GM10266 (cell line): ENCODE measurements around the gene CSF3.

Experiments used
- DNase-seq: peaks from one replicate; pipeline ENCODE4 v3.0.0; 2012; ENCODE audit errors: extremely low spot score
- CTCF ChIP-seq: IDR thresholded peaks from 2 replicates; pipeline ENCODE4 v1.5.1; 2012; ENCODE audit warnings: mild to moderate bottlenecking, low read depth; ENCODE audit not compliant: control insufficient read depth, insufficient read depth; ENCODE audit errors: missing control alignments

CSF3 gene, protein sequence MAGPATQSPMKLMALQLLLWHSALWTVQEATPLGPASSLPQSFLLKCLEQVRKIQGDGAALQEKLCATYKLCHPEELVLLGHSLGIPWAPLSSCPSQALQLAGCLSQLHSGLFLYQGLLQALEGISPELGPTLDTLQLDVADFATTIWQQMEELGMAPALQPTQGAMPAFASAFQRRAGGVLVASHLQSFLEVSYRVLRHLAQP

GRCh38 chr17:40015005-40015997 lies at the start of gene CSF3:
Gene CSF3 (plus strand): TSS chr17:40015440. CDS start chr17:40015475, 35 bp downstream.
- DNase-seq: no peak
- no peak for TF ChIP-seq CTCF

DNA sequence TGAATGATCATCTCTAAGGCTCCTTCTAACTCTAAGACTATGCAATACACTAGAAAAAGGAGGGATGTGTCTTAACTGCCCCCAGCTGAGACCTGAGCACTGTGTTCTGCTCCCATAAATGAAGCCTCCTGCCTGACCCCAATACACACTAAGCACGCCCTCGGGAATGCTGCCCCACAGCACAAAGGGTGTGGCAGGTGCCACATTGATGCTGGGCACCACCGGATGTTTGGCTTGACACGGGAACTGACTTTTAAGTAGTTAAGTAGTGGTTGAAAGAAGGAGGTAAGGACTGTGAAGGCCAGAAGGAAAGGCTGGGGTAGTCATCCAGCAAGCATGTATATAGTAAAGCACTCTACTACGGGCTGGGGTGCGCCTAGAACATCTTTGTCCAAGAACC lies 48.5 kb upstream of the CSF3 start:
- no peak for DNase-seq
- TF ChIP-seq CTCF: no peak

GRCh38 chr17:39968761-39969160 lies 46.5 kb upstream of the CSF3 start:
- TF ChIP-seq CTCF: no peak
- no peak for DNase-seq

DNA sequence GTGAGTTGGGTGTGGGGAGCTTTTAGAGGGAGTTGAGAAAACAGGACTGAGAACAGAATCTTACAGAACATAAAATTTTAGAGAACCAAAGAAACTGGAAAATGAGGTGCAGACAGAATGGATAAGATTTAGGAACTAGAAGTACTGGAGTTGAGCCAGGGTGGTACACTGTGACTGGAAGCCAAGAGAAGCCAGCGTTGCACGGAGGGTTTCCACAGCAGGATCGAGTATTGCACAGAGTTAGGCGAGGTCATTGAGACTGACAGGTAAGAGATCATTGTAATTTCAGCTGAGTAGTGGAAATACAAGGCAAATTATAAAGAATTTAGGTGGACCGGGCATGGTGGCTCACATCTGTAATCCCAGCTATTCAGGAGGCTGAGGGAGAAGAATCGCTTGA lies 45.9 kb upstream of the CSF3 start:
- TF ChIP-seq CTCF: no peak
- DNase-seq: no peak

GRCh38 chr17:39970157-39970692 lies 45.0 kb upstream of the CSF3 start:
- TF ChIP-seq CTCF: no peak
- no peak for DNase-seq

GRCh38 chr17:39971076-39971603 lies 44.1 kb upstream of the CSF3 start:
- DNase-seq: no peak
- TF ChIP-seq CTCF: no peak
